ENCODE results near the gene EDAR. TPM values are rescaled to one million over a fixed set of nuclear protein-coding genes. Genes with fewer than 3 reads are reported as not detected.

Gene EDAR
- total RNA-seq, 6 donors from 2014 or later = under 0.01 to 0.13 (median 0.09) TPM; not detected in 3

- WGBS, 2 donors = 72 to 78% methylated on average over 3 to 16 of the region's 16 CpGs
- Histone ChIP-seq H3K27ac (no peak overlapping the region), H3K4me1 (no peaks in the 10 kb centered on the region), H3K9me3 (peaks cover 6 to 10% (median 8%) of the 10 kb centered on the region in 4 donors), H3K27me3 (no peaks in the 10 kb centered on the region), H3K4me3 (no peak overlapping the region), H3K36me3 (no peaks in the 10 kb centered on the region)
- no peak for DNase-seq
- TF ChIP-seq, protein P1, sequence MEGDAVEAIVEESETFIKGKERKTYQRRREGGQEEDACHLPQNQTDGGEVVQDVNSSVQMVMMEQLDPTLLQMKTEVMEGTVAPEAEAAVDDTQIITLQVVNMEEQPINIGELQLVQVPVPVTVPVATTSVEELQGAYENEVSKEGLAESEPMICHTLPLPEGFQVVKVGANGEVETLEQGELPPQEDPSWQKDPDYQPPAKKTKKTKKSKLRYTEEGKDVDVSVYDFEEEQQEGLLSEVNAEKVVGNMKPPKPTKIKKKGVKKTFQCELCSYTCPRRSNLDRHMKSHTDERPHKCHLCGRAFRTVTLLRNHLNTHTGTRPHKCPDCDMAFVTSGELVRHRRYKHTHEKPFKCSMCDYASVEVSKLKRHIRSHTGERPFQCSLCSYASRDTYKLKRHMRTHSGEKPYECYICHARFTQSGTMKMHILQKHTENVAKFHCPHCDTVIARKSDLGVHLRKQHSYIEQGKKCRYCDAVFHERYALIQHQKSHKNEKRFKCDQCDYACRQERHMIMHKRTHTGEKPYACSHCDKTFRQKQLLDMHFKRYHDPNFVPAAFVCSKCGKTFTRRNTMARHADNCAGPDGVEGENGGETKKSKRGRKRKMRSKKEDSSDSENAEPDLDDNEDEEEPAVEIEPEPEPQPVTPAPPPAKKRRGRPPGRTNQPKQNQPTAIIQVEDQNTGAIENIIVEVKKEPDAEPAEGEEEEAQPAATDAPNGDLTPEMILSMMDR (IDR thresholded peaks at IDR 0.05) = no peak
- TF ChIP-seq POLR2AphosphoS5 (IDR thresholded peaks at IDR 0.05) (no peak), POLR2A (IDR thresholded peaks at IDR 0.05) (no peak), EP300 (IDR thresholded peaks at IDR 0.05) (no peak)
- ATAC-seq (ENCODE audit: low FRiP score in 2 of 2) = no peak
Observed at GRCh38 chr2:108944601-108945331, 44.3 kb downstream of the EDAR start.

DNA sequence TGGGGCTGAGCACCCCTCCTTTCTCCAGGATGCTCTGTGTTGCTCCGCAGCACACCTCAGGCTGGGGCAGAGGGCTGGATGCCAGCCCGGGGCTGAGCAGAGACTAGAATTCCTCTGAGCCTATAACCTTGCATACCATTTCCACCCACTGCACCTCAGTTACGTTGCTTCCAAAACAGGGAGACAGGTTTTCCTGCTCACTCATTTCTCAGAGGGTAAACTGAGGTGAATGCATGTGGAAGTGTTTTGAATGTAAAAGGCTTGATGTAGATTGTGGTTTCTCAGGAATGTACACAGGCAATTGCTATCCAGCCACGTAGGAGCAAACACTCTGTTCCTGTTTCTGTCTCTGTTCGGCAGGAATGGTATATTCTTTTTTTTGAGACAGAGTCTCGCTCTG is 45.3 kb downstream of the EDAR start:
- Histone ChIP-seq H3K27me3 (no peaks in the 10 kb centered on the region), H3K27ac (no peak overlapping the region), H3K4me3 (no peak overlapping the region), H3K4me1 (no peaks in the 10 kb centered on the region), H3K9me3 (peaks cover 6 to 10% (median 8%) of the 10 kb centered on the region in 4 donors), H3K36me3 (no peaks in the 10 kb centered on the region)
- no peak for ATAC-seq (ENCODE audit: low FRiP score in 2 of 2)
- TF ChIP-seq EP300 (IDR thresholded peaks at IDR 0.05) (no peak), POLR2A (IDR thresholded peaks at IDR 0.05) (no peak)
- no peak for DNase-seq
- 65 to 67% methylated on average over 6 of the region's 6 CpGs for WGBS, 2 donors

DNA sequence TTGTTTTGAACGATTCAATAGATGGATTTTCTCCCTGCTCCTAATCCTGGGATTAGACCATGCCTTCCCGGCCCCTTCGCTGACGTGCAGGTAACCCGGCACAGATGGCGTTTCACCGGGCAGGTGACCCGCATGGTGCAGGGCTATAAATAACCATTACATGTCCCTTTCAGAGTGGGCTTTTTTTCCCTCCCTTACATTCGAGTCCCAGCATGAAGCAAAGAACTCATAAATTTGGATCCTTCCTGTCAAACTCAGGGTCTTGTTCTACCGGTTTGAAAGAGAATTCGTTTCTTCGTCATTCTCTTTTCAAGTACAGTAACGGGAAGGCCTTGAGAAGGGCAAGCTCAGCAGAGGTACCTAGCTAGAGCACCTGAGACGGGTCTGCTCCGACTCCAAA is 46.1 kb downstream of the EDAR start:
- H3K4me1 ChIP-seq = no peaks in the 10 kb centered on the region
- no peak for DNase-seq
- WGBS, 2 donors = 83 to 86% methylated on average over 15 of the region's 15 CpGs
- TF ChIP-seq EP300 (IDR thresholded peaks at IDR 0.05) (no peak), POLR2A (IDR thresholded peaks at IDR 0.05) (no peak), POLR2AphosphoS5 (IDR thresholded peaks at IDR 0.05) (no peak)
- TF ChIP-seq, protein P1 (IDR thresholded peaks at IDR 0.05) = no peak
- no peak overlapping the region for H3K4me3 ChIP-seq
- no peak overlapping the region for H3K27ac ChIP-seq
- peaks cover 6 to 10% (median 8%) of the 10 kb centered on the region in 4 donors for H3K9me3 ChIP-seq
- H3K27me3 ChIP-seq = no peaks in the 10 kb centered on the region
- H3K36me3 ChIP-seq = no peaks in the 10 kb centered on the region
- no peak for ATAC-seq (ENCODE audit: low FRiP score in 2 of 2)

- peaks cover 2 to 6% (median 5%) of the 10 kb centered on the region in 4 donors for H3K9me3 ChIP-seq
- TF ChIP-seq, protein P1 (IDR thresholded peaks at IDR 0.05) = no peak
- TF ChIP-seq EP300 (IDR thresholded peaks at IDR 0.05) (no peak), POLR2A (IDR thresholded peaks at IDR 0.05) (no peak), POLR2AphosphoS5 (IDR thresholded peaks at IDR 0.05) (no peak)
- ATAC-seq (ENCODE audit: low FRiP score in 2 of 2) = no peak
- no peaks in the 10 kb centered on the region for H3K27me3 ChIP-seq
- 95 to 98% methylated on average over 29 to 30 of the region's 34 CpGs for WGBS, 2 donors
- H3K4me1 ChIP-seq = no peaks in the 10 kb centered on the region
- H3K36me3 ChIP-seq = no peaks in the 10 kb centered on the region
- no peak overlapping the region for H3K27ac ChIP-seq
- no peak overlapping the region for H3K4me3 ChIP-seq
- DNase-seq = no peak
Observed at GRCh38 chr2:108942231-108942825, 46.7 kb downstream of the EDAR start.

DNA sequence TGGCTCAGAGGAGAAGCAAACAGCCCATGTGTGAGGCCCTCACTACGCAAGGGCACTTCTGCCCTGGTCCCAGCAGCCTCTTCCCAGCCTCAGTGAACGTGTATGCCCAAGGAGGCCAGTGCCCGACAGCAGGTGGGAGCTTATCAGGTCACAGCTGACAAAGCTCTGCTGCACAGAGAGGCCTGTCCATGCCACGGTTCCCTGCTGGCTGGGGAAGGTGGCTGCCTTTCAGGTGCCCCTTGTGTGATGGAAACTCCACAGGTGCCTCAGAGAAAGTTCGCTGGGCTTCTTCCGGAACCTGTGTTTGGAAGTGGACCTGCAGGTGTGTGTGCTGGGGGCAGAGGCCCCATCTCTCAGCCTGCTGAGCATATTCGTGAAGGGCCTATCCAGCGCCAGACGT is 47.3 kb downstream of the EDAR start:
- Histone ChIP-seq H3K27ac (no peak overlapping the region), H3K36me3 (no peaks in the 10 kb centered on the region), H3K4me3 (no peak overlapping the region), H3K27me3 (no peaks in the 10 kb centered on the region), H3K9me3 (peaks cover 0 to under 1% (median 0%) of the 10 kb centered on the region in 4 donors), H3K4me1 (no peaks in the 10 kb centered on the region)
- TF ChIP-seq EP300 (IDR thresholded peaks at IDR 0.05) (no peak), POLR2A (IDR thresholded peaks at IDR 0.05) (no peak), POLR2AphosphoS5 (IDR thresholded peaks at IDR 0.05) (no peak)
- TF ChIP-seq, protein P1 (IDR thresholded peaks at IDR 0.05) = no peak
- DNase-seq = no peak
- 93 to 100% methylated on average over 2 to 9 of the region's 9 CpGs for WGBS, 2 donors
- no peak for ATAC-seq (ENCODE audit: low FRiP score in 2 of 2)

Data from upper lobe of left lung (tissue), 6 donors.